ACHN (cell line): ENCODE results near the gene SYCP2.

Source experiments
- DNase-seq: peaks from one replicate; pipeline ENCODE4 v3.0.0-alpha.2; 2015
- in situ Hi-C: cut with HindIII; loops from 2 replicates; pipeline ENCODE4 v1.10.0; 2017; ENCODE audit warnings: low sequenced_read_pairs, low pct_ligation_motif_present, low pct_unique_long_range_greater_than_20kb

The SYCP2 gene

DNA sequence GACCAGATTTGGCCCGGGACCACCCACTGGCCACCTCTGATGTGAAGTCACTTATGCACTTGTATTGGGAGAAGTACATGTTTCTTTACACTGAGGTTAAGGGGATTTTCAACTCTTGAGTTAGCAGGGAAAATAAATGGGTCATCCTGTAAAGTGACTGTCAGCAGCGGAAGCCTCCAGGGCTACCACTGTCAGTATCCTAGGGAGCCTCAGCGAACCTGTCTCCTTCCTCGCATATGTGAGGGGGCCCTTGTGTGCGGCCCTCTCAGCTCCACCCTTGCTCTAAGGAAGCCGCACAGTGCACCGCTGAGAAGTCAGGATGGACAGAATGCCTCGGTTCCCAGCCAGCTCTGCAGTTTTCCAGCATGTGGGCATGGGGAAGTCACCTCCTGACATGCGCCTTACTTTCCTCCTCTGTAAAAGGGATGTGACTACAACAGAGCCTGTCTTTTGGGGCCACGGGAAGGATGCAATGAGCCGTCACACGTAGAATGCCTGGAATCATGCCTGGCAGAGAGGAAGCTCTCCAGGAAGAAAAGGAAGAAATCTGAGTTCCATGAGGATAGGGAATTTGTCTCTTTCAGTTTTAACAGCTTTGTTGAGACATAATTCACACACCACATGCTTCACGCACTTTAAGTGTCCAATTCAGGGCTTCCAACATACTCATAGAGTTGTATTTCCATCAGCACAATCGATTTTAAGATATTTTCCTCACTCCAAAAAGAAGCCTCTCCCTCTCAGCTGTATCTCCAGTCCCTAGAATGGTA, 115.4 kb downstream of the SYCP2 start:
- no peak for DNase-seq
- in situ Hi-C loops = no loop called here

DNA sequence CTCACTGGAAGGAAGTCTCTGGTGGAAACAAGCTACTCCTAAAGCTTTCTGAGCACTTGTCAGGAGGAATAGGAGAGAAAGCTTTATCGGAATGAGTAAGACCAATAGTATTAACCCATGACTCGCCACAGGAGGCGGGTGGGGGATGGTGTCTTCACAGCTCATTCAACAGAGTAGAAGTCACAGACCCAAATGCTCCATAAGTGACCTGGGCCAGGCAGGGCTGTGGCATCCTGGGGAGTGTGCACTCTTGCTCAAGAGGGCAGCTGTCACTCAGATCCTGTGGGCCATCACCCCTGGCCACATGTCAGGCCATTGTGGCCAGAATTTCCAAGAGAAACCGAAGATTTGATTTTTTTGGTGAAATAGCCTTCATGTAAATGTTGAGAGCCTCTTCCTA, 116.0 kb downstream of the SYCP2 start:
- in situ Hi-C loops = no loop called here
- DNase-seq = no peak

- no peak for DNase-seq
- in situ Hi-C loops = no loop called here
These were observed 117.2 kb downstream of the SYCP2 start for GRCh38 chr20:59816146-59816738.

DNA sequence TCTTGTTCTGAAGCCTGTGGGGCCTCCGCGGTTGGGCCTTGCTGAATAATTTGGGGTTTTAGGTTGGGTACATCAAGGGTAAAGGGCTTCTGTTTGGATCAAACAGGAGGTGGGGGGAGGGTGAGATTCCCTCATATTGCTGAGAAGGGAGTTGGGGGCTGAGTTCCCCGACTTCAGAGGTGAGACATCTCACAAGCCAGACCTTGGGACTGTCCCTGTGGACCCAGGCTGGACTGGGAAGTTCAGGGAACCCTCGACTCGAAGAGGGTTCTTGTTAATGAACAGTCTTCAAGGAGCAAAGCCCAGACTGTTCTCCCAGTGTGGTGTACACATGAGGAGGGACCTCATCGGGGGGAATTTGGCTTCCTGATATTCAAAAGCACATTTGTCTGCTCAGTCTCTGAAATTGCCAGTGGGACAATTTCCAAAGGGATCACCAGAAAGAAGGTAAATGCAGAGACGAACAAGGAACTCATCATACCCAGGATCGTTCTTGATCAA, 118.5 kb downstream of the SYCP2 start:
- in situ Hi-C loops = no loop called here
- no peak for DNase-seq

DNA sequence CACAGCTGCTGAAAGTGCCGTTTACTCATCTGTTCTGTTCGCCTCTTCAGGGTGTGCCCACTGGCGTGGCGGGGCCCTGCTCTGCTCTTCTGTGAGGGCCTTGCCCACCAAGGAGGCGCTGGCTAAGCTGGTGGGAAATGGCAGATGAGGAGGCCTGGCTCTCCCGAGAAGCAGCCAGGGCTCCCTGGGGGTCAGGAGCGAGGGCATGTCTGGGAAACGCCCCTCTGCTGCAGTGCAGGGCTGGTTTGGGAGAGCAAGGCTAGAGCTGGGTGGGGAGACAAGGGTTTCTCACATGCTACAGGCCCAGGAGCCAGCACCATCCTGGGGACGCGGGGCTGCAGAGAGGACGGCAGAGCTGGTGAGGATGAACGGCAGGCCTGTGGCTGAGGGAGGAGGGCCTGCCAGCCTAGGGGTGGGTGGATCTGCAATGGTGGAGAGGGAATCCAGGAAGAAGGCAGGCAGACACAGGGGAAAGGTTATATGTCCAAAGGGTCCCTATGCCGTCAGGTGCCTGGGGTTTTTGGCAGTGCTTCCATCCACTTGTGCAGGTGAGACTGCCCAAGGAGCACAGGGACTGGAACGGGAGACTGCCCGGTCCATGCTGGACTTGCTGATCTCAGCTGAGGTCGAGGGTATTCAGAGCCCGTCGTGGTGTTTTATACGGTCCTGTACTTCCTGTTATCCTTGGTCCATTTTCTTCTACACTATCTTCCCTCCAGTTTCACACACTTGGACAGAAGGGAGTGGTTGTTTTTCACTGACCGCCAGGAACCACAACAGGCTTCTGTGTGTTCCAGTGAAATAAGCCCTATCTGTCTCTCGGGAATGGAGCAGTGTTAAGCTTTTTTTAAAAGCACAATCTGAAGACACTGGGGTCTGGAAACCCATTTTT, 119.2 kb downstream of the SYCP2 start:
- DNase-seq = no peak
- in situ Hi-C loops = no loop called here
